HG03066 (cell line): ENCODE data around the gene CA5A.

Experiments
- ATAC-seq: cut with Tn5 transposase; IDR thresholded peaks from one replicate; pipeline ENCODE4 v1.9.1; 2021; ENCODE audit warnings: low read depth; ENCODE audit not compliant: unreplicated experiment

CA5A gene

GRCh38 chr16:87964049-87964659, 27.8 kb upstream of the CA5A start:
- no peak for ATAC-seq

DNA sequence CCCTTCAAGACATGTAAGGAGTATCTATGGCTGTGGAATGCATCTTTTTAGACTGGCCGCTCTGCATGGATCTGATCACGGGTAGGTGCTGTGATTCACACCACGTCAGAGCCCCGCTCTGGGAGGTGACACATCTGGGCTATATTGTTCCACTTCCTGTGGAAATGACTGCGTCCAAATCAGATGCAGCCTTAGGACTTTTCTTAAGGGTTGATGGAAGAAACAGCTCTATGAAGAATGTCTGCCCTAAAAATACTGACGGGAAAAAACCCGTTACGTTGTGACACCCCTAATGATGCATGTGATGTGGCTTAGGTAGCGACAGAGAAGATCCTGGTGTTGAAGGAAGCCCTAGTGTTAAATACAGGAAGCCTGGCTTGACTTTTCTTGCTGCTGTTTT, 27.1 kb upstream of the CA5A start:
- no peak for ATAC-seq

GRCh38 chr16:87961623-87962022, 25.3 kb upstream of the CA5A start:
- ATAC-seq: no peak

- no peak for ATAC-seq
These were observed 24.5 kb upstream of the CA5A start for GRCh38 chr16:87960852-87961251.

GRCh38 chr16:87960296-87960695, 24.0 kb upstream of the CA5A start:
- no peak for ATAC-seq

- no peak for ATAC-seq
These were observed 23.2 kb upstream of the CA5A start for GRCh38 chr16:87959391-87959990.

DNA sequence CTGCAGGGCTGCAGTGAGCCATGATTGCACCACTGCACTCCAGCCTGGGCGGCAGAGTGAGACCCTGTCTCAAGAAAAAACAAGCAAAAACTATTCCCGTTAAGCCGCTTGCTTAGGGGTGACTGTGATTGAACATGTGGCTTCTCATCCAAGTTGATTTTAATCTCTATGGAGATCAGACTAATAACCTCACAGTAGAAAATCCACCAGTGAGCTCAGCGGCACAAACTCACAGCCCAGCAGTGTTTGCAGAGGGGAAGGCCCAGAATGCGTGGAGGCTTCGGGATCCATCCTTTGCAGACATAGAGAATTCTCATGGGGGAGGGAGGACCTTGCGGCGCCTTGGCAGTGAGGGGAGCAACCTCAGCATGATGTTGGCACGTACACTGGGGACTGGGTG, 22.3 kb upstream of the CA5A start:
- ATAC-seq: no peak

DNA sequence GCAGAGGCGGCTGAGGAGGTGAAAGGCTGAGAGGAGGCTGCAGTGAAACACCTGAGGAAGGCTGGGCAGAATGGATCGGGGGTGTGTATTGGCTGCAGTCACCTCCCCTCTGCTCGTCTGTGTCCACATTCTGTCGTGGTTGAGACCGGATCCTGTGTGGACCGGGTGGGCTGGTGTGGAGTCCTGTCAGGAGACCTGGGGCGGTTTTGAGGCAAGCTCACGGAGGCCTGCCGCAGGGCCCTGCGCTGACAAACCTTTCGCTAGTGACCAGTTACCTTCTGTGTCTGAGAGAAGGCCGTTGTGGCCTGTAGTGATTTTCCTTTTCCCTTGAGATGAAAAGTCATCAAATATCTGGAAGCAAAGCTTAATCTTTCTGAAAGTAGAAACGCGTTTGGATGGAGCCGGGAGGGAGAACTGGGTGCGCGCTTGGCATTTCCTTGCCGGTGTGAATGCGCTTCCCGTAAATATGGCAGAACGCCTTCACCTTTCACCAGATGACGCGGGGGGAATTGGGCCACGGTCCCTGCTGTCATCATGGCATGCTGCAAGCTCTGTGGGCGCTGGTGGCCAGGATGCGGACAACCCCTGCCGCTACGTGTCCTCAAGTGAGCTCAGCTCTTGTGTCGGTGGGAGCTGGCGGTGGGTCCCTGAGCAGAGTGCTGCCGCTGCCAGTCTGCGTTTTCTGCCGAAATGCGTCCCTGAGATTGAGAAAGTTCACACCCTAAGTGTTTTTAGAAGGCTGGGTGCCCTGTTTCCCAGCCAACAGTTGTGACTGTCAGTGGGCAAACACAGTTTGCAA, 21.2 kb upstream of the CA5A start:
- ATAC-seq: no peak

GRCh38 chr16:87956365-87957231, 20.3 kb upstream of the CA5A start:
- ATAC-seq: no peak

DNA sequence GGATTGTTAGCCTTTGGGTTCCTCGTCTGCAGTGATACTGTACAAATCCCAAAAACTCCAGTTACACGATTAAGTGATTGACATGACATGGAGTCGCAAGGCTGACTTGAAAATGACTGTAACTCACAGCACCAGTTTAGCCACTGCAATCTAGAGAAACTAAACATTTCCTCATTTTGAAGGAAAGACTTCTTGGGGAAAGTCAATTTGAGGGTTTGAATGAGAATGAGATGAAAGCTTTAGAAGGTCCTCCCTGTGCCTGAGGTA, 19.7 kb upstream of the CA5A start:
- ATAC-seq: no peak

DNA sequence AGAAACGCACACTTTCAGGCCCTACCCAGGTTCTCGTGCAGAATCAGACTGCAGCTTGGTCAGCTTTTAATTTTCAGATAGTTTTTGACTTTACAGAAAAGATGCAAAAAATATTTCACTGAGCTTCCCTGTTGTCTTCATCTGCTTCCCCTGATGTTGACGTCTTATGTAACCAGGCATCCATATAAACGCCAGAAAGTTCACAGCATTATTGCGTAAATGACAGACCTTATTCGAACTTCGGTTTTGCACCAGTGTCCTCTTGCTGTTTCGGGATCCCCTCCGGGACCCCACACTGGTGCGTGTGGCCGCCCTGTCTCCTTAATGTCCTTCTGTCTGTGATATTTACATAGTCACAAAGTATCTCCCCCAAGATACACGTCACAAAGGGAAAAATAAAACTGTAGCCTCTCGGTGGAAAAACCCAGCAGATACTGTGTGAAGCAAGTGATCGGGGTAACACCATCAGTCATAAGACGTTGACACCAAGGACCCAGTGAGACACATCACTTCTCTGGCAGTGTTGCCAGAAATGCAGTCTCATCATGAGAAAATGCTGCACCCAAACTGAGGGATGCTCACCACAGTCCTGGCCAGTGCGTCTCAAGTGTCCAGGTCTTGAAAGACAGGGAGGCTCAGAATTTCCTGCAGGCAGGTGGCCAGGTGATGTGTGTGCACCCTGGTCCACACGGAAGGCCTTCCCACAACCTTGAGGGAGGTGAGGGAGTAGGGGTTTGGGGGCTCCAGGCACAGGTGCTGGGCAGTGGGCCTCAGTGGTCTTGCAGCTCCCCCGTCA, 19.2 kb upstream of the CA5A start:
- no peak for ATAC-seq

GRCh38 chr16:87954826-87955225, 18.5 kb upstream of the CA5A start:
- no peak for ATAC-seq

GRCh38 chr16:87954361-87954760, 18.0 kb upstream of the CA5A start:
- ATAC-seq: no peak

GRCh38 chr16:87953308-87954215, 17.2 kb upstream of the CA5A start:
- ATAC-seq: no peak

DNA sequence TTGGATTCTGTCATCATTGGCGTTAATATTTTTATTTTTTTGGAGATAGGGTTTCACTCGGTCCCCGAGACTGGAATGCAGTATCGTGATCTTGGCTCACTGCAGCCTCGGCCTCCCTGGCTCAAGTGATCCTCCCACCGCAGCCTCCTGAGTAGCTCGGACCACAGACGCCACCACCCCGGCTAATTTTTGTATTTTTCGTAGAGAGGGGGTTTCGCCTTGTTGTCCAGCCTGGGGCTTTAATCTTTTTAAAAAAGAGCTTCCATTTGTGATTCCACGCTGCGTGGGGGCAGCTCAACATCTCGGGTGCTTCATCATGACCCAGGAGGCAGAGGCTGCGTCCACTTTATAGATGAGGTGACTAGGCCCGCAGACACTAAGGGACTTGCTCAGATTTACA, 16.4 kb upstream of the CA5A start:
- no peak for ATAC-seq

DNA sequence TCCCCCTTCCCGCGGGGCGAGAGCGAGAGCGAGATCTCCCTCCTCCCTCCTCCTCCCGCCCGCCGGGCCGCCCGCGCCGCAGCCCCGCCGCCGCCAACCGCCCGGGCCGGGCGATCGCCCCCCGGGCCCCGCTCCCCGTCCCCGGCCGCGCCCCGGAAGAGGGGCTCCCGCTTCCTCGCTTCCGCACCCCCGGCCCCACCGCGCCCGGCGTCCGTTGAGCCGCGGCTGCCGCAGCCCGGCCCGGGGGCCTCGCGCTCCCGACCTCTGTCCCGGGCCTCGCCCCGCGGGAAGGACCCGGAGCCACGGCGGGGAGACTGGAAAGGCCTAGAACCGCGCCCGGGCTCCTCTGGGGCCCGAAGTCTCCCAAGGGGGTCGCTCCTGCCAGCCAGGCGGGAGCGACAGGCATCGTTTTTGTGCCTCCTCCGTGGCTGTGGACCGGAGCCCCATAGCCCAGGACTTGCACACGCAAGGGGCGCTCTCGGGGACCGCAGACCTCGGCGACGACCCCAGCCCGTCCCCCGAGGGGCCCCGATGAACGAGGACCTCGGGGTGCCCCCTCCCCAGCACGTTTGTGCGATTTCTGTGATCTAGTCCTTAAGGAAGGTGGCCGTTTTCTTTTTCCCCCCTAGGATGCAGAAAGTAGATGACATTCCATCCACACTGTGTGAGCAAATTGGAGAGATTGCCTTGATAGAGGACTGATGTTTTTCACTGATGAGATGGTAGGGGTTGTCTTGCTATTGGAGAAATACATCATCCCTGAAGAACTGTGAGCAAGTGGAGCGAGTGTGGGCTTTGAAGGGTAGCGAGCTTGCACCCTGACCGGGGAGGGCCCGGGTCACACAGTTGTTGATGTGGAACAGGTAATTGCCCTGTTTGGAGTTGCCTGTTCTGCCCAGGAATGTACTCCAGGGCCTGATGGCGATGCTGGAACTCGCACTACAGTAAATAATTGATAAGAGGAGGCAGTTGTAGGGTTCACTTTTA, 15.5 kb upstream of the CA5A start:
- ATAC-seq: peak; percentile 6

GRCh38 chr16:87950765-87951551, 14.6 kb upstream of the CA5A start, which contains the start of gene BANP:
BANP (plus strand) TSS chr16:87951434; CDS start chr16:87975116, 23,682 bp downstream.
- ATAC-seq: peak; percentile 91
